Heart right ventricle (tissue), 16 donors: ENCODE results near the gene SPO11. TPM values are rescaled to one million over a fixed set of nuclear protein-coding genes. Genes with fewer than 3 reads are reported as not detected.

ENCODE experiments used
- ATAC-seq, 8 donors: fragments of 200-7000 bp; cut with Tn5 transposase; one replicate each; pipeline ENCODE4 v1.9.1; 2020; ENCODE audit warnings: mild to moderate bottlenecking in 8 of 8, moderate library complexity in 8 of 8, moderate number of reproducible peaks in 1 of 8
- DNase-seq, 2 donors: peaks; one replicate each; pipeline ENCODE4 v3.0.0-alpha.2; 2020
- H3K27ac ChIP-seq, 10 donors: fragments of 200-600 bp; sonication (generic) in 2 of 10; one replicate each; pipeline versions ENCODE4 v1.5.0 to v1.8.0; 2020 to 2022; ENCODE audit warnings: mild to moderate bottlenecking in 3 of 10
- H3K27me3 ChIP-seq, 7 donors: fragments of 200-600 bp; one replicate each; pipeline ENCODE4 v1.8.0; 2021 to 2022; ENCODE audit warnings: mild to moderate bottlenecking in 2 of 7
- H3K36me3 ChIP-seq, 9 donors: fragments of 200-600 bp; sonication (generic) in 1 of 9; one replicate each; pipeline versions ENCODE4 v1.5.0 to v1.8.0; 2020 to 2022; ENCODE audit warnings: mild to moderate bottlenecking in 2 of 9
- H3K4me1 ChIP-seq, 9 donors: fragments of 200-600 bp; sonication (generic) in 1 of 9; one replicate each; pipeline versions ENCODE4 v1.5.0 to v1.8.0; 2020 to 2022; ENCODE audit warnings: mild to moderate bottlenecking in 4 of 9
- H3K4me3 ChIP-seq, 10 donors: fragments of 200-600 bp; sonication (generic) in 2 of 10; one replicate each; pipeline versions ENCODE4 v1.5.0 to v1.8.0; 2020 to 2022; ENCODE audit warnings: mild to moderate bottlenecking in 7 of 10, moderate library complexity in 2 of 10
- H3K9me3 ChIP-seq, 11 donors: fragments of 200-600 bp in 10 of 11; sonication (generic) in 2 of 11; one replicate each; pipeline versions ENCODE4 v1.5.0 to v1.8.0; 2013 to 2022; ENCODE audit warnings: mild to moderate bottlenecking in 2 of 11, control low read depth in 1 of 11, moderate library complexity in 1 of 11
- WGBS, 2 donors: extraction: QIAGEN DNeasy Blood & Tissue Kit; methylation state at CpG; one replicate each; pipeline ENCODE4 v1.1.7; 2013; ENCODE audit warnings: inconsistent platforms in 1 of 2; 5-methylcytosine and 5-hydroxymethylcytosine counted together
- intact Hi-C, 10 donors: fragments of 100-400 bp; cut with DNase I; formaldehyde crosslinking; loops; one replicate each; pipeline versions ENCODE4 v1.11.1 to v1.14.2; 2022
- polyA plus RNA-seq, 2 donors: library from polyadenylated mRNA; stranded (reverse); fragments of 200-250 nt; gene quantifications; one replicate each; pipeline ENCODE4 v1.2.3, GENCODE V29; 2013
- total RNA-seq, 10 donors: library from RNA; stranded (reverse); fragmentation: NEBNext Ultra II Directional in 3 of 10; extraction: Animal tissue kit (Norgen Biotek cat#: 25700) in 3 of 10; gene quantifications; one replicate each; pipeline versions ENCODE4 v1.2.1 to v1.2.4, GENCODE V29; 2021 to 2023
- TF ChIP-seq, protein P1 (sequence below), 9 donors: fragments of 200-600 bp; sonication (generic) in 2 of 9; IDR thresholded peaks; one replicate each; pipeline versions ENCODE4 v1.5.0 to v1.8.0; 2021 to 2022; ENCODE audit warnings: antibody characterized with exemption in 9 of 9, mild to moderate bottlenecking in 5 of 9, moderate library complexity in 1 of 9
- donor health status: Arrhythmogenic right ventricular cardiomyopathy.
- donor health status: ischemic (EF 13 %, LVEDD 7.1; RV severe dilation, severe dysfunction).
- donor health status: healthy with polysubstance abuse.
- donor health status: DM: no; HTN: yes; CAD: no.
- donor health status: DM: no; HTN: no; CAD: no.
- donor health status: ischemic (EF 25% LVEDD 6.9; RV normal size, moderate dysfunction).
- donor health status: ischemic (EF 25% LVEDD 5.7; RV mildly dilated, moderate dysfunction).
- donor health status: healthy.
- donor health status: DM: yes; HTN: yes; CAD: no.
- donor health status: Ischemic cardiomyopathy.
- donor health status: ischemic (EF 35%, LVEDD 5.7; RV mildly dilated, moderate dysfunction).
- donor health status: nonischemic (EF 11% LVEDD 7.7; RV severe dilation, severe dysfunction).
- donor health status: DM: yes; HTN: yes; CAD: no.
- donor health status: PGD.
- donor health status: ischemic (EF 29% LVEDD 5.4; RV normal size, mild dysfunction).
- donor health status: nonischemic (EF 23%, LVEDD 6.1; RV moderate dilation, normal function).

SPO11 gene
- total and polyA plus RNA-seq, 12 donors: not detected

DNA sequence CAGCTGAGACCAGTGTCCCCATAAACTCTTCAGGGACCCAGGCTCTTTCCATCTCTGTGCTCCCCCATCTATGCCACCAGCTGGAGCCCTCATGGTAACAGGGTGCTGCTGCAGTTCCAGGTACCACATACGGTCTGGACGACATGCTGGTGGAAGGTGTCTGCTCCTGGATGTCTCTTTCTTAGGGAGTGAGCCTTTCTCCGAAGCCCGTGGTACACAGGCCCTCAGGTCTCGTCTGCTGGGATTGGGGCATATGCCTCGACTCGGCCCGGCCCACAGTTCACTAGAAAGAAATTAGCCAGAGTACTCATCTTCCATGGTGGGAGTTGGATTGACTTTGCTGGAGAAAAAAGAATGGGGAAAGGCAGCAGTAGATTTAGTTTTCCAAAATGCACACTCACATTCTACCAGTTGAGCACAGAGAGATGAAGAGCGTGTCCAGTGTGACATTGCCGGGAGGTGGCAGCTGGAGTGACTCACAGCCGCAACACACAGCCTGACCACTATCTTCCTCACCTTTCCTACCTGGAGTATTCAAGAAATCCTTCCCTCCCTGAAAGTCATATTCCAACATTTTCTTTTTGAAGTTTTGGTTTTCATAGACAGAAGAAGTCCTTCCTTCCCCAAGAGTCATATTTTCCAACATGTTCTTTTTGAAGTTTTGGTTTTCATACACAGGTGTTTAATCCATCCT is 18.6 kb upstream of the SPO11 start:
- TF ChIP-seq, protein P1, sequence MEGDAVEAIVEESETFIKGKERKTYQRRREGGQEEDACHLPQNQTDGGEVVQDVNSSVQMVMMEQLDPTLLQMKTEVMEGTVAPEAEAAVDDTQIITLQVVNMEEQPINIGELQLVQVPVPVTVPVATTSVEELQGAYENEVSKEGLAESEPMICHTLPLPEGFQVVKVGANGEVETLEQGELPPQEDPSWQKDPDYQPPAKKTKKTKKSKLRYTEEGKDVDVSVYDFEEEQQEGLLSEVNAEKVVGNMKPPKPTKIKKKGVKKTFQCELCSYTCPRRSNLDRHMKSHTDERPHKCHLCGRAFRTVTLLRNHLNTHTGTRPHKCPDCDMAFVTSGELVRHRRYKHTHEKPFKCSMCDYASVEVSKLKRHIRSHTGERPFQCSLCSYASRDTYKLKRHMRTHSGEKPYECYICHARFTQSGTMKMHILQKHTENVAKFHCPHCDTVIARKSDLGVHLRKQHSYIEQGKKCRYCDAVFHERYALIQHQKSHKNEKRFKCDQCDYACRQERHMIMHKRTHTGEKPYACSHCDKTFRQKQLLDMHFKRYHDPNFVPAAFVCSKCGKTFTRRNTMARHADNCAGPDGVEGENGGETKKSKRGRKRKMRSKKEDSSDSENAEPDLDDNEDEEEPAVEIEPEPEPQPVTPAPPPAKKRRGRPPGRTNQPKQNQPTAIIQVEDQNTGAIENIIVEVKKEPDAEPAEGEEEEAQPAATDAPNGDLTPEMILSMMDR (IDR thresholded peaks at IDR 0.05): no peak
- no peaks in the 10 kb centered on the region for H3K9me3 ChIP-seq
- no peak for ATAC-seq
- intact Hi-C loops: no loop called here
- no peak for DNase-seq
- H3K27me3 ChIP-seq: peaks cover 0 to 53% (median 20%) of the 10 kb centered on the region in 7 donors
- H3K27ac ChIP-seq: no peak overlapping the region
- no peak overlapping the region for H3K4me3 ChIP-seq
- no peaks in the 10 kb centered on the region for H3K36me3 ChIP-seq
- WGBS, 2 donors: 93% methylated on average over 11 of the region's 11 CpGs
- no peaks in the 10 kb centered on the region for H3K4me1 ChIP-seq

DNA sequence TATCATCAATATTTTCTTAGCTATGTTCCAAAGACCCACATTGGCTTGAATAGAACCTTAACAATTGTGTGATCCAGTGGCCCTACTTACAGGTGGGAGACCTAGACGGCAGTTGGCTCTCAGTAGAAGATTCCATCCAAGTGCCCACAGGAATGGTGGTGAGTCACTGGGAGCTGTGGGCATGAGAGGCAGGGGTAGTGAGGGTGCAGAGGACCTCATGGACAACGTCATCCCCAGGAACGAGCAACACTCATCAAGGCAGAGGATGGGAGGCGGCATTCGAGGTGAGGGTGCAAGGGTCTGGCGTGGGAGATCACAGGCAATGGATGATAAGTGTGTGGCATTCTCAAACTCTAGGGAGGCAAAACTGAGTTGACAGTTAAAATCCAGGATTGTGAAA is 17.5 kb upstream of the SPO11 start:
- H3K4me1 ChIP-seq: no peaks in the 10 kb centered on the region
- peaks cover 0 to 52% (median 16%) of the 10 kb centered on the region in 7 donors for H3K27me3 ChIP-seq
- TF ChIP-seq, protein P1 (IDR thresholded peaks at IDR 0.05): no peak
- H3K27ac ChIP-seq: no peak overlapping the region
- H3K4me3 ChIP-seq: no peak overlapping the region
- no peak for DNase-seq
- intact Hi-C loops: no loop called here
- H3K9me3 ChIP-seq: no peaks in the 10 kb centered on the region
- WGBS, 2 donors: 83 to 89% methylated on average over 6 of the region's 6 CpGs
- H3K36me3 ChIP-seq: no peaks in the 10 kb centered on the region
- ATAC-seq: no peak

DNA sequence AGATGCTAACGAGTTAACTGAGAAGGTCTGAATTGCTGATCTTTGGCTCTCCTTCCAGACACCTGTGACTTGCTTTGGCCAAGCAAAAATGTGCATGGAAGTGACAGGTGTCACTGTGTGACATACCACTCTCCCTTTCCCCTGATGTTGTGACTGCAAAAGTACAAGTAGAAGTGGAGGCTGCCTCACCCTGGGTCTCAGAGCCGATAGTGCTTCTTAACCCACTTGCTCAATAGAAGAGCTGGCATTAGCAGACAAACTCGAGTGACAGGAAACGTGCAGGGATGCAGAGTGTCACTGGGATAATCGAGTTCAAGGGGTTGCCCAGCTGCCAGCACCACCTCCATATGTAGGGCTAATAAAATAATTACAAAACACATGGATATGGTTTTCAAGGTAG is 16.4 kb upstream of the SPO11 start:
- 61 to 67% methylated on average over 5 of the region's 5 CpGs for WGBS, 2 donors
- ATAC-seq (no peak), DNase-seq (no peak)
- Histone ChIP-seq H3K4me3 (no peak overlapping the region), H3K9me3 (no peaks in the 10 kb centered on the region), H3K27ac (no peak overlapping the region), H3K4me1 (no peaks in the 10 kb centered on the region), H3K27me3 (peaks cover 0 to 51% (median 14%) of the 10 kb centered on the region in 7 donors), H3K36me3 (no peaks in the 10 kb centered on the region)
- intact Hi-C loops: no loop called here
- TF ChIP-seq, protein P1 (IDR thresholded peaks at IDR 0.05): no peak

DNA sequence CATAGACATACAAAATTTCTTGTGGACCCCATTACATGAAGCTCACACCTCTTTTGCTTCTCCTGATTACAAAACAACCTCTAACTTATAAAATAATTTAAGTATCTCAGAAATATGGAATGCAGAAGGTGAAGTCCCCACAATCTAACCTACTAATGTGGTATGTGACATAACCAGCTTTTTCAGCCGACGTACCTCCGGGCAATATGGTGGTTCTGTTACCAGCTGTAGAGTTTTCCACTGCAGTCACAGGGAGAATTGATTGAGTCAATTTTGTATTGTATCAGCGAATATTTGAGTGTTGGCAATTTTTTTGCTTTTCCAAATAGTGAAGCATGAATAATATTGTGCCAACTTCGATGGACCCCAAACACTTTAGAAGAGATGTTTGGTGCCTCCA is 15.7 kb upstream of the SPO11 start:
- ATAC-seq (no peak), DNase-seq (no peak)
- intact Hi-C loops: no loop called here
- Histone ChIP-seq H3K36me3 (no peaks in the 10 kb centered on the region), H3K4me3 (no peak overlapping the region), H3K9me3 (no peaks in the 10 kb centered on the region), H3K27ac (no peak overlapping the region), H3K4me1 (no peaks in the 10 kb centered on the region), H3K27me3 (peaks cover 0 to 53% (median 8%) of the 10 kb centered on the region in 7 donors)
- WGBS, 2 donors: 89 to 93% methylated on average over 5 of the region's 5 CpGs
- TF ChIP-seq, protein P1 (IDR thresholded peaks at IDR 0.05): no peak
